Skeletal muscle tissue (tissue), 5 donors: ENCODE results near the gene B3GALT2. TPM values are rescaled to one million over a fixed set of nuclear protein-coding genes. Genes with fewer than 3 reads are reported as not detected.

Experiments
- H3K27ac ChIP-seq: one replicate; pipeline ENCODE4 v1.7.0; 2013; ENCODE audit warnings: mild to moderate bottlenecking, low read depth, low read length, inconsistent platforms
- H3K27me3 ChIP-seq, 3 donors: one replicate each; pipeline ENCODE4 v1.7.0; 2013; ENCODE audit warnings: low read length in 3 of 3; ENCODE audit not compliant: control insufficient read depth in 3 of 3, insufficient read depth in 3 of 3
- H3K36me3 ChIP-seq, 3 donors: one replicate each; pipeline ENCODE4 v1.7.0; 2013; ENCODE audit warnings: low read length in 3 of 3; ENCODE audit not compliant: control insufficient read depth in 3 of 3, insufficient read depth in 3 of 3
- H3K4me1 ChIP-seq, 3 donors: one replicate each; pipeline ENCODE4 v1.7.0; 2013; ENCODE audit warnings: low read length in 3 of 3, mild to moderate bottlenecking in 3 of 3; ENCODE audit not compliant: control insufficient read depth in 3 of 3, insufficient read depth in 3 of 3
- H3K4me3 ChIP-seq, 3 donors: one replicate each; pipeline ENCODE4 v1.7.0; 2013; ENCODE audit warnings: low read length in 3 of 3
- H3K9ac ChIP-seq, 3 donors: one replicate each; pipeline ENCODE4 v1.7.0; 2013; ENCODE audit warnings: low read length in 3 of 3, mild to moderate bottlenecking in 3 of 3, moderate library complexity in 2 of 3, low read depth in 1 of 3
- H3K9me3 ChIP-seq, 3 donors: one replicate each; pipeline ENCODE4 v1.7.0; 2013; ENCODE audit warnings: low read length in 3 of 3; ENCODE audit not compliant: control insufficient read depth in 3 of 3
- small RNA-seq: library from RNA; depleted of rRNA; stranded (forward); fragments of <200 nt; gene quantifications from one replicate; pipeline ENCODE3, GENCODE V24; 2014
- total RNA-seq: library from RNA; depleted of rRNA; stranded (reverse); fragments of >200 nt; gene quantifications from one replicate; pipeline ENCODE4 v1.2.3, GENCODE V29; 2014
- donor health status: Osteomylitis.

Gene B3GALT2
- total RNA-seq, 1 donor from 2014 or later: 6.8 TPM

GRCh38 chr1:193144999-193145398 lies 41.4 kb downstream of the B3GALT2 start:
- Histone ChIP-seq H3K9me3 (no peaks in the 10 kb centered on the region), H3K4me3 (no peak overlapping the region), H3K36me3 (peaks cover 5 to 25% (median 19%) of the 10 kb centered on the region in 3 donors), H3K9ac (no peak overlapping the region), H3K27me3 (no peaks in the 10 kb centered on the region), H3K27ac (no peak overlapping the region), H3K4me1 (no peaks in the 10 kb centered on the region)

GRCh38 chr1:193144361-193144938 lies 42.0 kb downstream of the B3GALT2 start:
- Histone ChIP-seq H3K9me3 (no peaks in the 10 kb centered on the region), H3K27ac (no peak overlapping the region), H3K4me3 (no peak overlapping the region), H3K4me1 (no peaks in the 10 kb centered on the region), H3K27me3 (no peaks in the 10 kb centered on the region), H3K36me3 (peaks cover 5 to 27% (median 25%) of the 10 kb centered on the region in 3 donors), H3K9ac (no peak overlapping the region)

GRCh38 chr1:193143285-193143684 lies 43.1 kb downstream of the B3GALT2 start:
- Histone ChIP-seq H3K27ac (no peak overlapping the region), H3K27me3 (no peaks in the 10 kb centered on the region), H3K9me3 (no peaks in the 10 kb centered on the region), H3K4me1 (no peaks in the 10 kb centered on the region), H3K36me3 (peaks cover 5 to 27% (median 24%) of the 10 kb centered on the region in 3 donors), H3K4me3 (no peak overlapping the region), H3K9ac (no peak overlapping the region)

GRCh38 chr1:193142409-193142808 lies 44.0 kb downstream of the B3GALT2 start:
- Histone ChIP-seq H3K36me3 (peaks cover 5 to 25% (median 19%) of the 10 kb centered on the region in 3 donors), H3K4me3 (no peak overlapping the region), H3K4me1 (no peaks in the 10 kb centered on the region), H3K9ac (no peak overlapping the region), H3K27ac (no peak overlapping the region), H3K27me3 (no peaks in the 10 kb centered on the region), H3K9me3 (no peaks in the 10 kb centered on the region)

- Histone ChIP-seq H3K4me1 (no peaks in the 10 kb centered on the region), H3K27me3 (no peaks in the 10 kb centered on the region), H3K27ac (no peak overlapping the region), H3K4me3 (no peak overlapping the region), H3K9me3 (no peaks in the 10 kb centered on the region), H3K9ac (no peak overlapping the region), H3K36me3 (peaks cover 5 to 25% (median 19%) of the 10 kb centered on the region in 3 donors)
These were observed 44.6 kb downstream of the B3GALT2 start for GRCh38 chr1:193141804-193142203.

- Histone ChIP-seq H3K27ac (no peak overlapping the region), H3K4me3 (no peak overlapping the region), H3K9me3 (no peaks in the 10 kb centered on the region), H3K9ac (no peak overlapping the region), H3K4me1 (no peaks in the 10 kb centered on the region), H3K36me3 (peaks cover 10 to 33% (median 26%) of the 10 kb centered on the region in 3 donors), H3K27me3 (no peaks in the 10 kb centered on the region)
These were observed 46.2 kb downstream of the B3GALT2 start for GRCh38 chr1:193140254-193140653.

- Histone ChIP-seq H3K27ac (no peak overlapping the region), H3K36me3 (peaks cover 10 to 28% (median 26%) of the 10 kb centered on the region in 3 donors), H3K9ac (no peak overlapping the region), H3K4me3 (no peak overlapping the region), H3K27me3 (no peaks in the 10 kb centered on the region), H3K4me1 (no peaks in the 10 kb centered on the region), H3K9me3 (no peaks in the 10 kb centered on the region)
These were observed 55.0 kb downstream of the B3GALT2 start for GRCh38 chr1:193131266-193131860.

Small RNA genes within 50 kb of the gene (small RNA-seq; reads per million reads assigned to genes)
- 0.21 reads per million for gene MIR1278

Other genes with a start within 250 kb of the B3GALT2 start
- 20.4 TPM for gene UCHL5, start 127.3 kb downstream of the B3GALT2 start, total RNA-seq
- 78.8 TPM for gene RO60, start 127.0 kb downstream of the B3GALT2 start, total RNA-seq
- gene GLRX2, start 81.2 kb downstream of the B3GALT2 start, total RNA-seq: 4.7 TPM
- 25.6 TPM for gene CDC73, start 64.6 kb downstream of the B3GALT2 start, total RNA-seq